Eye (tissue), 1 donor: ENCODE measurements around the gene ZNRF1.
A peak's percentile ranks its signal among the peaks of the same experiment; 100 is the strongest.

Experiments used
- DNase-seq: peaks from one replicate; pipeline ENCODE4 v3.0.0-alpha.2; 2015

Gene ZNRF1

DNA sequence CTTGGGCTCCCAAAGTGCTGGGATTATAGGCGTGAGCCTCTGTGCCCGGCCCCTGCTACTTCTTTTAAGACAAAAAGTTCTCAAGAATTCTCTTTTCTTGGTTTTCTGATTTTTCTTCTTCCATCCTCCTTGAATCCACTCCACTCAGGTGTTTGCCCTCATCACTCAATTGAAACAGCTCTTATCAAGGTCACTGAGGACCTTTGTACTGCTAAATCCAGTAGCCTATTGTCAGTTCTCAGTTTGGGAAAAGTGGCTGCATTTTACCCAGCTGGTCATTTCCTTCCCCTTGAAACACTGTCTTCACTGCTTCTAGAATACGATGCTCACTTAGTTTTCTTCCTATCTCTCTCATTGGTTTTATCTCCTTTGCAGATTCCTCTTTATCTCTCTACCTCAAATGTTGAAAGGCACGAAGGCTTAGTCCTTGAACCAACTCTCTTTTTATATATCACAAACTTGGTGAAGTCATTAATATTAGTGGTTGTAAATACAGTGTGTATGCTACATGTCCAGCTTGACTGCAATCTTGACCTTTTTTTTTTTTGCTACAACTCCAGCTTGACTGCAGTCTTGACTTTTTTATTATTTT is 29.8 kb downstream of the ZNRF1 start:
- DNase-seq = no peak

GRCh38 chr16:75029854-75030253 is 31.0 kb downstream of the ZNRF1 start:
- DNase-seq = no peak

GRCh38 chr16:75032655-75033054 is 33.8 kb downstream of the ZNRF1 start:
- DNase-seq = no peak

- DNase-seq = no peak
These were observed 36.7 kb downstream of the ZNRF1 start for GRCh38 chr16:75035410-75035968.

- no peak for DNase-seq
These were observed 39.4 kb downstream of the ZNRF1 start for GRCh38 chr16:75038036-75038858.

DNA sequence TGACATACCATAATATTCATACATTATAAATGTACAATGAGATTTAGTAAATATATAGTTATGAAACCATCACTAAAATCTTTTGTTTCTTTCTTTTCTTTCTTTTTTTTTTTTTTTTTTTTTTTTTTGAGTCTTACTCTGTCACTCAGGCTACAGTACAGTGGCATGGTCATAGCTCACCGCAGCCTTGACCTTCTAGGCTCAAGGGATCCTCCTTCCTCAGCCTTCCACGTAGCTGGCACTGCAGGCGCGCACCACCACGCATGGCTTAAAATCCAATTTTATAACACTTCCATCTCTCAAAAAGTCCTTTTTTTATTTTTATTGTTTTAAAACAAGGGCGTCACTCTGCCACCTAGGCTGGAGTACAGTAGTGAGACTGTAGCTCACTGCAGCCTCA is 41.1 kb downstream of the ZNRF1 start:
- DNase-seq = no peak

DNA sequence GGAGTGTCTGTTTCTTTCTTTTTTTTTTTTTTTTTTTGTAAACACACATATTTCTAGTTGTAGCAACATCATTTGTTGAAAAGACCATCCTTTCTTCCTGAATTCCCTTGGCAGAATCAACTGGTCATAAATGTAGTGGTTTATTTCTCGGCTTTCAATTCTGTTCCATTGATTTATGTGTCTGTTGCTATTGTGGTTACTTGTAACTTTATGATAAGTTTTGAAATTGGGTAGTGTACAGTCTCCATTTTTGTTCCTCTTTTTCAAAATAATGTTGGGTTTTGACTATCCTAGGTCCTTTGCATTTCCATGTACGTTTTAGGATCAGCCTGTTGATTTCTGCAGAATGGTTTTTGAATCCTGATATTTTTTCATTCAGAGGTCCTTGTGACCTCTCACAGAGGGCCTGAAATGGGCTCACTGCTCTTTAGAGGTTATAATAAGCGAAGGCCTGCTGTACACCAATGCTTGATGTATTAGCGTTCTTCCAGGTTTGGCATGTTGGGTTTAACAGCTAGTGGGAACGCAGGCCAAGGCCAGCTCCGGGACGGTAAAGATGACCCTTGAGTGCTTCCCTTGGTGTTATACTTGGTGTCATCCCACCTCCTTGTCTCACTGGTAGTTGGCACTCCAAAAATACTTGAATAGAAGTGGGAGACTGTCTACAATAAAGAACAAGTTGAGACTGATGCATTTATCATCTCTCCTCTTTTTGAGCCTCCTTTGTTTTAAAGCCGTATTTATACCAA is 43.8 kb downstream of the ZNRF1 start:
- DNase-seq = no peak

GRCh38 chr16:75043175-75043895 is 44.5 kb downstream of the ZNRF1 start:
- DNase-seq = peak; percentile 27

GRCh38 chr16:75044800-75045361 is 46.1 kb downstream of the ZNRF1 start:
- DNase-seq = no peak

DNA sequence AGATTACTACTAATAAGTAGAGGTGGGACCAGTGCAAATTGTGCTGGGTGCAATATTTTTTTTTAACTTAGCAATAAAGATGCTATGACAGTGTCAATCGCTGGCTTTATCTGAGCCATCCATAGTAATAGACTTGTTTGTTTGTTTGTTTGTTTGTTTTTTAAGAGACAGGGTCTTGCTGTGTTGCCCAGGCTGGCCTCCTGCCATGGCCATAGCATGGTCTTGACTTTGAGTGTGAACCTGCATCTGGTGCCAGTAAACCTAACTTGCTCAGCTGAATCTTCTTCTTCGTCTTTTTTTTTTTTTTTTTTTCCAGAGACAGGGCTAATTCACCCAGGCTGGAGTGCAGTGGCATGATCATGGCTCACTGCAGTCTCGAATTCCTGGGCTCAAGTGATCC is 46.6 kb downstream of the ZNRF1 start:
- no peak for DNase-seq

GRCh38 chr16:75048054-75048453 is 49.2 kb downstream of the ZNRF1 start:
- DNase-seq = no peak

DNA sequence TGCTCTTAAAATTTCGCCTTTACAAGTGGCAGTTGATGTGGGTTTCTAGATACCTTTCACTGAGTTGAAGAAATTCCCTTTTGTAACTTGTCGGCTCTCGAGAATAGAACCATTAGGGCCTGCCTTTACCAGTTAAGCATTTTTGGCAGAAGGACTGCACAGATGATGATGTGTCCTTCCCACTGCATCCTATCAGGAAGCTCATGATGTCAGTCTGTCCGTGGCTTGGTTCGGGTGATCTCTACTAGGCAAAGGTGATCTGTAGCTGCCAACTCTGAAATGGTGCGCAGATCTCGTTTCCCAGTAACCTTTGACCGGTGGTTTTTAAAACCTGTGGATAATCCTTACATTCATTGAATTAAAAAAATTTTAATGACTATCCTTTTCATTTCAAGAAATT is 49.7 kb downstream of the ZNRF1 start:
- no peak for DNase-seq

GRCh38 chr16:75052481-75053202 is 53.8 kb downstream of the ZNRF1 start:
- no peak for DNase-seq

DNA sequence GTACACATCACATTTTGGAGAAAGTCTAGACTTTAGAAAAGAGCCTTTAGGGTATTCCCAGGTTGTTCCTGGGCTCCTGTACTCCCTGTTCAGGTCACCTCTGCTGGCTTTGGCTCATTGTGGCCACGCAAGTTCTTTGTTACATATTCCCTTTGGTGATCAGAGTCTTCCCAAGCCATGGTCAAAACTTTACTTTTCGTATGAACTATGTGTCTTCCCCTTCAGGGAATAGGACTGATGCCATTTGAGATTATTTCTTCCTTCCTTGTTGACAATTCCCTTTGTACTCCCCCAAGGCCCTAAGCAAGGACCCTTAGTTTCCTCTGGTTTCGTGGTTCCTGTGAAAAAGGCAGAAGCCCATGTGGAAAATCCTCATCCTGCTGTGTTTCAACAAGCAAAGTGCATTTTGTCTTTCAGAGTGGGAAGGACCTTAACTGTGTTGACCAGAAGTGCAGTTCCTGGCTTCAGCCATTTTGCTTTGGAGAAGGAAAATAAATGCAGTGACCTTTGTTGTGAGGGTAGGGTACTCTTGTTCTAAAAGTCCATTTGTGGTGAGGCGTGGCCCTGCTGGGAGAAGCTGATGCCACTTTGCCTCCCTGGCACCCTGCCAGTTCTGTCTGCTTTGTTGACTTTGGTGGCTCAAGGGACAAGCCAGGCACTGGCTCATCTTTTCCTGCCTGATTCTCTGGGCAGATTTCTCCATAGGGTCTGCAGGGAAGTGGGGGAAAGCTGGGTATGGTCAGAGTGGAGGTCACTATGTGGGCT is 55.1 kb downstream of the ZNRF1 start:
- no peak for DNase-seq

DNA sequence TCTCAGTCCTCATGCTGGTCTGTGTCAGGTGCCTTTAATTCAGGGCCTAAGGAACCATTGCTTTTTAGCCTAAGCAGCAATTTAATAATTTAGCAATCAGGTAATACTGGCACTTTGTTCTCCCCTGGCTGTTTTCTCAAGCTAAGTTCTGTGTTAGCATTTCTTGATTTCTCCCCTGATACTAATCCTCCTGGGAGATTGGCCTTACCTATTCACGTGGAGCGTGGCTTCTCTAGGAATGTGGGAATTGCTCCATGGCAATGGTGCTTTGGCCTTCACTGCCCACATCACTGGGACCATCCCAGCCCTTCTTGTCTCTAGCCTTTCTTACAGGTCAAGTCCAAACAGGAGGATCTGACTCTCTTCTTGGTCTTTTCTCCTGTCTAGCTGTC is 55.7 kb downstream of the ZNRF1 start:
- no peak for DNase-seq

- DNase-seq = no peak
These were observed 60.0 kb downstream of the ZNRF1 start for GRCh38 chr16:75058806-75059205.

GRCh38 chr16:75059411-75059810 is 60.6 kb downstream of the ZNRF1 start:
- no peak for DNase-seq

DNA sequence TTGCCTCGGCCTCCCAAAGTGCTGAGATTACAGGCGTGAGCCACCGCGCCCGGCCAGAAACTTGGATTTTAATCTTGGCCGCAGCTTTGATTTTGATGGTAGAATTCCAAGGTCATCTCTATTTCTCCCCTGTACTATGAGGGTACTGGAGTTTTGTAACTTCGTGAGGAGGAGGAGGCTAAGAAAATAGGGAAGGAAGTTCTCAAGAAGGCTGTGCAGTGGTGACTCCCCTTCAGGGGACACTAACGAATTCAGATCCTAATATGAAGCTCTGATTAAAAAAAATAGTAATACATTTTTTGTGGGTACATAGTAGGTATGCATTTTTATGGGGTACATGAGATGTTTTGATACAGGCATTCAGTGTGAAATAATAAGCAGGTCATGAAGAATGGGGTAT is 61.9 kb downstream of the ZNRF1 start:
- DNase-seq = no peak

- no peak for DNase-seq
These were observed 62.8 kb downstream of the ZNRF1 start for GRCh38 chr16:75061669-75062068.

- no peak for DNase-seq
These were observed 63.5 kb downstream of the ZNRF1 start for GRCh38 chr16:75062135-75062975.
